Fibroblast of pulmonary artery (primary cell): Measurements from ENCODE around the gene ANTXR1.
A peak's percentile ranks its signal among the peaks of the same experiment; 100 is the strongest.

Experiments
- DNase-seq: peaks from one replicate; pipeline ENCODE4 v3.0.0-alpha.2; 2010; ENCODE audit warnings: low read depth
- H3K4me3 ChIP-seq: replicated peaks from 2 replicates; pipeline ENCODE4 v1.5.1; 2011; ENCODE audit warnings: low read depth, mild to moderate bottlenecking, control low read depth, low read length, moderate library complexity
- CTCF ChIP-seq: IDR thresholded peaks from 2 replicates; pipeline ENCODE4 v1.5.1; 2011; ENCODE audit warnings: mild to moderate bottlenecking, control low read depth, low read length, inconsistent platforms; ENCODE audit errors: missing control alignments

ANTXR1 gene

DNA sequence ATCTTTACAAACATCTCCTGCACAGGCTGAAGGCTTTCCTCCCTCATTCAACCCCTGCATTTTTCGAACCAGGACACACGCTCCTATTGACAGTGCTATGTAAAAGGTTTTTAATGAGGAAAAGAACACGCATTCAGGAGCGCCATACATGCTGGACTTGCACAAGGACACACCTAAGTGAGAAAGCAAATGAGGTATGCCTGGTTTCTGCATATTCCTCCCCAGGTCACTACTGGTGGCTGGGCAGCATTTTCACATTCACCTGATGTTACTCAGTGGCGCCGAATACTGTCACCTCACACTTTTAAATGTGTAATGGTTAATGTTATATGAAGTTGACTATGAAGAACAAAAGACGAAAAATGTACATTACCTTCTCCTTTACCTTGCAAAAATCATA is 150.6 kb downstream of the ANTXR1 start:
- no peak for DNase-seq
- no peak for TF ChIP-seq CTCF

DNA sequence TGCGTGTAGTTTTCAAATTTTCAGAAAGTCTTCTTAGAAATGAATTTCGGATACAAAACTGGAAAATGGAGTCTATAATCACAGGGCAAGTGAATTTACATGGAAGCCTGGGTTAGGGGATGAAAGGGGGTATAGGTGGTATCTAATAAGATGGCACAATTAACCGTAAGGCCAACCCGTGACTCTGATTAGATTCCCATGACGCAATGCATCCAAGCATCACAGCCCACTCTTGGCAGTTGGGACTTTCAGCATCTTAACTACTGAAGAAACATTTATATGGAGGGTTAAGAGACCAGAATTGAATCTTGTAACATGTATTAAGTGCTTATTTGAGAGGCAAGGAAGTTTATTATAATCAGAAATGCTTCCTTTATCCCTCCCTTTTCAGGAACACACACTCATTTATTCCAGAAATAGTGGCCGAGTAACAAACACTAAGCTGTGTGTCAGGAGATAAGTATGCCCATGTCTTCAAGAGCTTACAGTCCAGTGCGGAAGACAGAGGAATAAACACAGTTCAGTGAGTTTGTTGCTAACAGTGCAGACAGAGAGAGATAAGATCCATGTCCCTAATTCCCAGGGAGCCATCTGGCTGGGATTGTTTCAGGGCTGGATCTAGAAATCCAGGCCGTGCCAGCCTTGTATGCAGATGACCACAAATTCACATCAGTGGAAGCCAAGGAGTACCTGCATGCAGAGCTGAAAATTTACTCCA is 151.2 kb downstream of the ANTXR1 start:
- DNase-seq, result peak; percentile 84
- no peak for TF ChIP-seq CTCF
- H3K4me3 ChIP-seq, result no peak overlapping the region

More for the DNA sequence above, 150.6 kb downstream of the ANTXR1 start:
- no peak overlapping the region for H3K4me3 ChIP-seq

- TF ChIP-seq CTCF, result no peak
- H3K4me3 ChIP-seq, result no peak overlapping the region
- no peak for DNase-seq
Observed at GRCh38 chr2:69165091-69165880, 152.3 kb downstream of the ANTXR1 start.

GRCh38 chr2:69166465-69166811 is 153.5 kb downstream of the ANTXR1 start:
- DNase-seq, result no peak
- no peak for TF ChIP-seq CTCF
- H3K4me3 ChIP-seq, result no peak overlapping the region

DNA sequence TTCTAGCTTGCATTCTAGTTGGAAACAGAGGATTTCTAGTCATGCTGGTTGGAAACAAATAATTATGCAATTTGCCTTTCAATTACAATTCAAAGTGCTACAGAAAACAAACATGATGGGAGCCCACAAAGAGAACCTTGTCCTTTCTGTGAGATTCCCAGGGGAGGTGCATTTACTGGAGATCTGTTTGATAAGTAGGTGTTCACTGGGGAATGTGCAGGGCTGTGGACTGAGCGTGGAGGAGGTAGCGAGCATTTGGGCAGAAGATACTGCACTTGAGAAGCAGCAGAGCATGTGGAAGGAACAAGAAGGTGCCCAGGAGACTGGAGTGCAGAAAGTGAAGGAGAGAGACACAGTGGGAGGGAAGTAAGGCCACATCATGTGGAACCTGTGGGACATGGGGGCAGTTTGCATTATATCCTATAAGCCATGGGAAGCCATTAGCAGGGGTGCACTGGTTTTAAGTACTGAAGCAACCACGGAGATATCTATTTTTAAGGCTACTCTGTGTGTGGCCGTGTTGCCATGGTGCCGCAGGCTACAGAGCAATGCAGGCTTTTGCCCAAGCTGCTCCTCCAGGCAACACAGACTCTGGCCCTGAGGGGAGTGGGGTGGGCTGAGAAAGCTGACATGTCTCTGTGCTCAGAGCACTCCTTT is 154.0 kb downstream of the ANTXR1 start:
- no peak for DNase-seq
- no peak for TF ChIP-seq CTCF

DNA sequence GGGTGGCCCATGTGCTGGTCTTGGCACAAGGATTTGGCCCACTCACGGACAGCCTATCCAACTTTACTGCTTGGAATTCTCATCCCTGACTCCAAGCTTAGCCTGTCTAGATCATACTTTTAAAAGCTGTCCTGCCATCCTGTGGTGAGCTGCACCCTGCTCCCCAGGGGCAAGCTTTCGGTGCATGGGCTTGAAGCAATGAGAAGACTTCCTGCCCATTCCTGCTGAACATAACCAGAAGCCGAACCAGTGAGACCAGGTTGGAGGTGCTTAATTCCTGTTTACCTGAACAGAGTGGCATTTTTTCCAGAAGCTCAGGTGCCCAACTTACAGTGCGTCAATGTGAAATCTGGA is 154.5 kb downstream of the ANTXR1 start:
- no peak overlapping the region for H3K4me3 ChIP-seq
- TF ChIP-seq CTCF, result no peak
- no peak for DNase-seq

More for the DNA sequence above, 154.0 kb downstream of the ANTXR1 start:
- no peak overlapping the region for H3K4me3 ChIP-seq
